GM18507 (cell line): Measurements from ENCODE around the gene SAXO1.
"Not testable (repeated sequence)": the region's sequence is repeated elsewhere in the genome, so short reads cannot be mapped to it uniquely, and the experiment has no call there.

Experiments used
- DNase-seq: peaks from one replicate; pipeline ENCODE4 v3.0.0; 2011; ENCODE audit warnings: low read depth; ENCODE audit not compliant: insufficient read length; ENCODE audit errors: extremely low spot score
- FAIRE-seq: peaks from 2 replicates; lab custom pipeline; 2011; peaks lifted over from hg19 to GRCh38; lab: Jason Lieb, UNC

Gene SAXO1

GRCh38 chr9:18976221-18976708, 56.7 kb downstream of the SAXO1 start:
- FAIRE-seq (no peak), DNase-seq (no peak)

GRCh38 chr9:18973348-18973747, 59.7 kb downstream of the SAXO1 start:
- no peak for DNase-seq
- no peak for FAIRE-seq

GRCh38 chr9:18972675-18973074, 60.3 kb downstream of the SAXO1 start:
- no peak for FAIRE-seq

GRCh38 chr9:18971909-18972308, 61.1 kb downstream of the SAXO1 start:
- FAIRE-seq (no peak), DNase-seq (no peak)

More at GRCh38 chr9:18972675-18973074, 60.3 kb downstream of the SAXO1 start:
- DNase-seq: no peak

- DNase-seq: no peak
Observed at GRCh38 chr9:18971404-18971803, 61.6 kb downstream of the SAXO1 start.

GRCh38 chr9:18970393-18970792, 62.6 kb downstream of the SAXO1 start:
- DNase-seq (no peak), FAIRE-seq (no peak)

More at GRCh38 chr9:18971404-18971803, 61.6 kb downstream of the SAXO1 start:
- no peak for FAIRE-seq

GRCh38 chr9:18969128-18969527, 63.9 kb downstream of the SAXO1 start:
- DNase-seq: no peak

GRCh38 chr9:18955626-18956025, 77.4 kb downstream of the SAXO1 start:
- no peak for DNase-seq
- no peak for FAIRE-seq

More at GRCh38 chr9:18969128-18969527, 63.9 kb downstream of the SAXO1 start:
- FAIRE-seq: no peak

GRCh38 chr9:18951936-18952335, 81.1 kb downstream of the SAXO1 start:
- FAIRE-seq (no peak), DNase-seq (no peak)

- DNase-seq (no peak), FAIRE-seq (no peak)
Observed at GRCh38 chr9:18947892-18948339, 85.1 kb downstream of the SAXO1 start.

GRCh38 chr9:18942801-18943200, 90.2 kb downstream of the SAXO1 start:
- DNase-seq: no peak
- FAIRE-seq: no peak

GRCh38 chr9:18941060-18941740, 91.8 kb downstream of the SAXO1 start:
- no peak for FAIRE-seq

GRCh38 chr9:18939943-18940342, 93.1 kb downstream of the SAXO1 start:
- no peak for DNase-seq
- FAIRE-seq: no peak

More at GRCh38 chr9:18941060-18941740, 91.8 kb downstream of the SAXO1 start:
- DNase-seq: no peak

GRCh38 chr9:18936094-18936871, 96.7 kb downstream of the SAXO1 start:
- DNase-seq (no peak), FAIRE-seq (no peak)

- FAIRE-seq (no peak), DNase-seq (no peak)
Observed at GRCh38 chr9:18935541-18935940, 97.5 kb downstream of the SAXO1 start.

- FAIRE-seq, DNase-seq: not testable (repeated sequence)
Observed at GRCh38 chr9:18930611-18931010, 102.4 kb downstream of the SAXO1 start.

GRCh38 chr9:18928711-18929110, 104.3 kb downstream of the SAXO1 start:
- no peak for DNase-seq
- FAIRE-seq: no peak

GRCh38 chr9:18926513-18926912, 106.5 kb downstream of the SAXO1 start:
- no peak for FAIRE-seq

GRCh38 chr9:18925880-18926279, 107.1 kb downstream of the SAXO1 start:
- FAIRE-seq: no peak
- no peak for DNase-seq

More at GRCh38 chr9:18926513-18926912, 106.5 kb downstream of the SAXO1 start:
- no peak for DNase-seq

- no peak for FAIRE-seq
- DNase-seq: no peak
Observed at GRCh38 chr9:18923671-18924430, 109.2 kb downstream of the SAXO1 start.
